ENCODE measurements around the gene KLHL33.

The KLHL33 gene

GRCh38 chr14:20412876-20413743 is 22.9 kb downstream of the KLHL33 start, which contains the start of gene TEP1:
Gene TEP1 (minus strand): TSS chr14:20413501. CDS start chr14:20408439, 5,062 bp downstream.
- H3K4me3 ChIP-seq (ENCODE audit: low read depth, low read length) = peak within 1 kb of the TSS; percentile 98
- no peak for TF ChIP-seq CTCF (IDR thresholded peaks at IDR 0.05; ENCODE audit: insufficient read depth, low read length, missing control alignments)
- ChIA-PET CTCF (interaction anchor here (1.2 to 4.4 kb wide), 11 partner anchors 11 to 269 kb away, joined by 3 to 119 read pairs (median 10); partner anchors contain the start of genes APEX1, KLHL33 and OSGEP), POLR2A (interaction anchor here (0.6 to 1.8 kb wide), 10 partner anchors 9 to 269 kb away, joined by 3 to 16 read pairs (median 4); partner anchors contain the start of genes APEX1, KLHL33, OSGEP and PARP2)
- no peak for DNase-seq (ENCODE audit: low read depth, low spot score)

GRCh38 chr14:20412411-20412810 is 23.6 kb downstream of the KLHL33 start:
- CTCF ChIA-PET = interaction anchor here (4.4 kb wide), 1 partner anchor 195 kb away, joined by 119 read pairs; no protein-coding TSS in a partner anchor
- peak overlapping the region; percentile 98 for H3K4me3 ChIP-seq (ENCODE audit: low read depth, low read length)
- no peak for DNase-seq (ENCODE audit: low read depth, low spot score)
- POLR2A ChIA-PET = interaction anchor here (0.6 to 1.8 kb wide), 9 partner anchors 10 to 201 kb away, joined by 3 to 16 read pairs (median 5); partner anchors contain the start of genes APEX1, KLHL33, OSGEP and PARP2
- TF ChIP-seq CTCF (IDR thresholded peaks at IDR 0.05; ENCODE audit: insufficient read depth, low read length, missing control alignments) = no peak

DNA sequence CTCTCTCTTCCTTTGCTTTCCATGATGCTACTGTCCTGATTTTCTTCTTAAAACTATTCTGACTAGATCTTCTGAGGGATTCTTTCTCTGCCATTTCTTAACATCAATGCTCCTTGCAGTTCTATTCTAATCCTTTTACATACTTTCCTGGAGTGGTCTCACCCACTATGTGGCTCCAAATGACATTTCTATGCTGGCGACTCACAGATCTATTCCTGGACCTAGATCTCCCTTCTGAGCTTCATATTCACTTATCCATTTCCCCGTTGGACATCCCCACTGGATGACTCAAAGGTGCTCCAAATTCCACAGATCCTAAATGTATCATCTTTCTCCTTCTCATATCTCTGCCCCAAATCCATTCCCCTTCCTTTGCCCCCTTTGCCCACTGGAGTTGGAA is 26.7 kb downstream of the KLHL33 start:
- no peak for TF ChIP-seq CTCF (IDR thresholded peaks at IDR 0.05; ENCODE audit: insufficient read depth, low read length, missing control alignments)
- no peak overlapping the region for H3K4me3 ChIP-seq (ENCODE audit: low read depth, low read length)
- POLR2A ChIA-PET = interaction anchor here (0.6 to 1.0 kb wide), 5 partner anchors 60 to 75 kb away, joined by 3 to 7 read pairs (median 3); partner anchors contain the start of gene PARP2
- CTCF ChIA-PET = interaction anchor here (1.0 kb wide), 1 partner anchor 81 kb away, joined by 3 read pairs; no protein-coding TSS in a partner anchor
- DNase-seq (ENCODE audit: low read depth, low spot score) = no peak

DNA sequence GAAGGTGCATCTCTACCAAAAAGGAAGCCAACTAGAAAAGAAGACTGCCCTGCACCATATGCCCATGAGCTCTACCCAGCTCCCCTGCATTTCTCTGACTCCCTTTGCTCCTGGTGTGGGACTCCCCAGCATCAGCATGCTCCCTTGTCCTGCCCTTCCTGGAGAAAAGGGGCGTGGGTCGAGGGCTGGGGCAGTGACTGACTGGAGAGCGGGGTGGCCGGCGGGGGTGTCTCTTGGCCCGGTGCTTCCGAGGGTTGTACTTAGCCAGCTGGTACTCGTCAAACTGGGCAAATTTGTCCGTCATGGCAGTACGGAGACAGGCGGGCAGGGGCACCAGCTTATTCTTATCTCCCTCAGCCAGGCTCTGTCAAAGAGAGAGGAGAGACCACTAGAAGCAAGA is 32.4 kb downstream of the KLHL33 start:
- ChIA-PET POLR2A (no interaction called here), CTCF (interaction anchor here (3.1 to 4.5 kb wide), 2 partner anchors 11 to 12 kb away, joined by 18 to 31 read pairs; no protein-coding TSS in a partner anchor)
- TF ChIP-seq CTCF (IDR thresholded peaks at IDR 0.05; ENCODE audit: insufficient read depth, low read length, missing control alignments) = no peak
- H3K4me3 ChIP-seq (ENCODE audit: low read depth, low read length) = no peak overlapping the region
- DNase-seq (ENCODE audit: low read depth, low spot score) = no peak

GRCh38 chr14:20400965-20401593 is 34.9 kb downstream of the KLHL33 start:
- TF ChIP-seq CTCF (IDR thresholded peaks at IDR 0.05; ENCODE audit: insufficient read depth, low read length, missing control alignments) = no peak
- no peak overlapping the region for H3K4me3 ChIP-seq (ENCODE audit: low read depth, low read length)
- POLR2A ChIA-PET = interaction anchor here (0.7 kb wide), 1 partner anchor 670 kb away, joined by 3 read pairs; no protein-coding TSS in a partner anchor
- CTCF ChIA-PET = interaction anchor here (3.1 kb wide), 1 partner anchor 14 kb away, joined by 18 read pairs; no protein-coding TSS in a partner anchor
- no peak for DNase-seq (ENCODE audit: low read depth, low spot score)
